Aorta (tissue), 5 donors: ENCODE measurements around the gene LSP1. TPM values are rescaled to one million over a fixed set of nuclear protein-coding genes. Genes with fewer than 3 reads are reported as not detected.
"Not testable (repeated sequence)": the region's sequence is repeated elsewhere in the genome, so short reads cannot be mapped to it uniquely, and the experiment has no call there.

Experiments
- ATAC-seq: fragments of 200-7000 bp; cut with Tn5 transposase; one replicate; pipeline ENCODE4 v1.9.1; 2022; ENCODE audit warnings: moderate library complexity; ENCODE audit not compliant: low FRiP score
- DNase-seq, 2 donors: peaks; one replicate each; pipeline ENCODE4 v3.0.0-alpha.2; 2020
- H3K27ac ChIP-seq, 2 donors: one replicate each; pipeline ENCODE4 v1.5.1; 2013; ENCODE audit warnings: low read length in 2 of 2, mild to moderate bottlenecking in 2 of 2, moderate library complexity in 2 of 2, control low read depth in 1 of 2, inconsistent platforms in 1 of 2, low read depth in 1 of 2
- H3K27me3 ChIP-seq, 2 donors: one replicate each; pipeline ENCODE4 v1.6.1; 2013; ENCODE audit warnings: control low read depth in 1 of 2, low read length in 1 of 2, mild to moderate bottlenecking in 1 of 2, moderate library complexity in 1 of 2; ENCODE audit not compliant: insufficient read depth in 2 of 2, control insufficient read depth in 1 of 2
- H3K36me3 ChIP-seq, 2 donors: one replicate each; pipeline ENCODE4 v1.6.1; 2013; ENCODE audit warnings: control low read depth in 1 of 2, low read length in 1 of 2, mild to moderate bottlenecking in 1 of 2; ENCODE audit not compliant: insufficient read depth in 2 of 2, control insufficient read depth in 1 of 2
- H3K4me1 ChIP-seq, 2 donors: one replicate each; pipeline ENCODE4 v1.6.1; 2013; ENCODE audit warnings: low read length in 2 of 2, control low read depth in 1 of 2, mild to moderate bottlenecking in 1 of 2, moderate library complexity in 1 of 2; ENCODE audit not compliant: insufficient read depth in 2 of 2, control insufficient read depth in 1 of 2
- H3K4me3 ChIP-seq, 2 donors: one replicate each; pipeline ENCODE4 v1.5.1; 2013; ENCODE audit warnings: low read length in 2 of 2, control low read depth in 1 of 2, mild to moderate bottlenecking in 1 of 2
- H3K9me3 ChIP-seq: one replicate; pipeline ENCODE4 v1.6.1; 2013; ENCODE audit warnings: mild to moderate bottlenecking, low read length; ENCODE audit not compliant: control insufficient read depth
- WGBS, 2 donors: extraction: QIAGEN DNeasy Blood & Tissue Kit; methylation state at CpG; one replicate each; pipeline ENCODE4 v1.1.7; 2013; 5-methylcytosine and 5-hydroxymethylcytosine counted together
- intact Hi-C, 2 donors: fragments of 100-400 bp; cut with DNase I; formaldehyde crosslinking; loops; one replicate each; pipeline versions ENCODE4 v1.14.2 to v1.15.0; 2022
- microRNA-seq, 2 donors: library from miRNA; unstranded; fragments of <30 nt; microRNA quantifications; one replicate each; pipeline ENCODE4 v1.2.0, GENCODE V29; 2020
- polyA plus RNA-seq, 2 donors: library from polyadenylated mRNA; stranded (reverse); fragments of 200-250 nt; gene quantifications; one replicate each; pipeline ENCODE4 v1.2.3, GENCODE V29; 2013
- total RNA-seq, 2 donors: library from RNA; stranded (reverse); fragmentation: NEBNext Ultra II Directional; extraction: Animal tissue kit (Norgen Biotek cat#: 25700); gene quantifications; one replicate each; pipeline ENCODE4 v1.2.1, GENCODE V29; 2021
- donor health status: healthy with polysubstance abuse.
- donor health status: Bipolar disorder and iron deficiency.
- donor health status: DM: no; HTN: no; CAD: no.
- donor health status: DM: no; HTN: no; CAD: no.
- donor health status: DM: yes; HTN: yes; CAD: no.

LSP1 gene
- total and polyA plus RNA-seq, 4 donors: 12.0 to 128 (median 42.8) TPM

- H3K27me3 ChIP-seq, H3K4me1 ChIP-seq, H3K27ac ChIP-seq, H3K4me3 ChIP-seq, ATAC-seq, H3K9me3 ChIP-seq, H3K36me3 ChIP-seq: not testable (repeated sequence)
- intact Hi-C loops: loop anchor here (1.0 kb wide), 1 partner anchor 45 kb away; no protein-coding TSS in a partner anchor
- peak; percentile 42 to 56 for DNase-seq
- 80 to 88% methylated on average over 1 of the region's 1 CpG for WGBS, 2 donors
Observed at GRCh38 chr11:1939788-1940187, 86.9 kb downstream of the LSP1 start.

Small RNA genes within 50 kb of the gene (microRNA-seq; reads per million reads assigned to microRNA genes)
- gene MIR4298: 0 reads per million in 2 donors
- gene MIR7847: 0 to 0.99 reads per million in 2 donors

Other genes with a start within 250 kb of the LSP1 start
- gene KRTAP5-3, start 244.6 kb upstream of the LSP1 start, total RNA-seq: not detected
- gene KRTAP5-3, start 244.6 kb upstream of the LSP1 start, polyA plus RNA-seq: not detected
- not detected for gene KRTAP5-4, start 230.9 kb upstream of the LSP1 start, total RNA-seq
- gene KRTAP5-4, start 230.9 kb upstream of the LSP1 start, polyA plus RNA-seq: not detected
- gene KRTAP5-5, start 223.3 kb upstream of the LSP1 start, total RNA-seq: not detected
- not detected for gene KRTAP5-5, start 223.3 kb upstream of the LSP1 start, polyA plus RNA-seq
- not detected for gene KRTAP5-6, start 155.9 kb upstream of the LSP1 start, total RNA-seq
- gene KRTAP5-6, start 155.9 kb upstream of the LSP1 start, polyA plus RNA-seq: not detected
- gene IFITM10, start 102.5 kb upstream of the LSP1 start, total RNA-seq: 10 to 100 TPM; 10.7 to 15.0 TPM
- 10 to 100 TPM in 1 of 2 donors, 1 to 10 TPM in 1; 1.9 to 47.7 TPM for gene IFITM10, start 102.5 kb upstream of the LSP1 start, polyA plus RNA-seq
- gene CTSD, start 89.2 kb upstream of the LSP1 start, total RNA-seq: 100 to 1,000 TPM; 473 to 535 TPM
- gene CTSD, start 89.2 kb upstream of the LSP1 start, polyA plus RNA-seq: 100 to 1,000 TPM; 619 to 646 TPM
- gene SYT8, start 18.1 kb upstream of the LSP1 start, total RNA-seq: under 1 TPM; 0.19 to 0.75 TPM
- gene SYT8, start 18.1 kb upstream of the LSP1 start, polyA plus RNA-seq: 10 to 100 TPM in 1 of 2 donors, 1 to 10 TPM in 1; 6.4 to 14.3 TPM
- 1 to 10 TPM in 1 of 2 donors, under 1 TPM in 1; 0.81 to 2.2 TPM for gene TNNI2, start 14.1 kb upstream of the LSP1 start, total RNA-seq
- gene TNNI2, start 14.1 kb upstream of the LSP1 start, polyA plus RNA-seq: under 1 TPM; 0.75 to 0.82 TPM
- not detected for gene PRR33, start 38.8 kb downstream of the LSP1 start, total RNA-seq
- gene PRR33, start 38.8 kb downstream of the LSP1 start, polyA plus RNA-seq: not detected
- gene TNNT3, start 66.6 kb downstream of the LSP1 start, total RNA-seq: 10 to 100 TPM in 1 of 2 donors, 1 to 10 TPM in 1; 8.8 to 54.3 TPM
- 1 to 10 TPM; 3.4 to 3.9 TPM for gene TNNT3, start 66.6 kb downstream of the LSP1 start, polyA plus RNA-seq
- 10 to 100 TPM; 23.4 to 43.9 TPM for gene MRPL23, start 94.2 kb downstream of the LSP1 start, total RNA-seq
- 100 to 1,000 TPM in 1 of 2 donors, 10 to 100 TPM in 1; 82.3 to 143 TPM for gene MRPL23, start 94.2 kb downstream of the LSP1 start, polyA plus RNA-seq
- gene H19, start 144.8 kb downstream of the LSP1 start, total RNA-seq: 1,000 to 10,000 TPM in 1 of 2 donors, 100 to 1,000 TPM in 1; 318 to 1,787 TPM
- 10 to 100 TPM in 1 of 2 donors, 1 to 10 TPM in 1; 4.5 to 18.0 TPM for gene H19, start 144.8 kb downstream of the LSP1 start, polyA plus RNA-seq